ENCODE results near the gene LRRC75A. TPM values are rescaled to one million over a fixed set of nuclear protein-coding genes. Genes with fewer than 3 reads are reported as not detected.

LRRC75A gene
- total RNA-seq, 1 experiment from 2014 or later: 22.9 TPM

GRCh38 chr17:16438557-16439302 lies 53.3 kb downstream of the LRRC75A start:
- H3K27ac Mint-ChIP-seq: peak overlapping the region; percentile 100
- H3K4me1 Mint-ChIP-seq: peaks cover 66% of the 10 kb centered on the region
- ATAC-seq (peak; percentile 64), DNase-seq (ENCODE audit: low spot score) (peak; percentile 95)
- CTCF ChIA-PET: interaction anchor here (0.5 to 4.1 kb wide), 16 partner anchors 11 to 441 kb away, joined by 3 to 49 read pairs (median 6); partner anchors contain the start of genes CENPV, TRPV2 and UBB
- no peaks in the 10 kb centered on the region; the same call in 1 of the 2 replicates for H3K27me3 Mint-ChIP-seq (ENCODE audit: low read depth)
- H3K36me3 Mint-ChIP-seq: peaks cover 42% of the 10 kb centered on the region
- H3K4me3 Mint-ChIP-seq: peak overlapping the region; percentile 99
- POLR2A ChIA-PET: interaction anchor here (0.5 to 1.9 kb wide), 16 partner anchors 11 to 151 kb away, joined by 3 to 16 read pairs (median 4); partner anchors contain the start of genes CENPV, TRPV2 and UBB
- no peaks in the 10 kb centered on the region for H3K9me3 Mint-ChIP-seq
- TF ChIP-seq ZMAT4 (CRISPR knock-in tag; IDR thresholded peaks at IDR 0.05): peak; percentile 27; the same call in 1 of the 2 replicates
- TF ChIP-seq SP1 (CRISPR knock-in tag; conservative IDR thresholded peaks at IDR 0.05): peak; percentile 78
- no peak for TF ChIP-seq ZNF512 (CRISPR knock-in tag; IDR thresholded peaks at IDR 0.05; ENCODE audit: borderline replicate concordance)
- no peak for TF ChIP-seq ESRRA (CRISPR knock-in tag; IDR thresholded peaks at IDR 0.05; ENCODE audit: borderline replicate concordance)
- TF ChIP-seq CREM (CRISPR knock-in tag; IDR thresholded peaks at IDR 0.05): no peak
- TF ChIP-seq ZNF532 (CRISPR knock-in tag; IDR thresholded peaks at IDR 0.05; ENCODE audit: borderline replicate concordance): no peak
- TF ChIP-seq ZNF425 (CRISPR knock-in tag; conservative IDR thresholded peaks at IDR 0.05): peak; percentile 89
- no peak for TF ChIP-seq NR3C1 (CRISPR knock-in tag; conservative IDR thresholded peaks at IDR 0.05; ENCODE audit: low read depth)
- 0 out of 2 replicates have a peak, but pooled peaks have one; percentile 22 for TF ChIP-seq CBFB (CRISPR knock-in tag; IDR thresholded peaks at IDR 0.05; ENCODE audit: low read depth)
- no peak for TF ChIP-seq NR1H2 (CRISPR knock-in tag; IDR thresholded peaks at IDR 0.05)
- no peak for TF ChIP-seq ZSCAN18 (CRISPR knock-in tag; IDR thresholded peaks at IDR 0.05)
- 0 out of 2 replicates have a peak, but pooled peaks have one; percentile 29 for TF ChIP-seq ZBTB43 (CRISPR knock-in tag; IDR thresholded peaks at IDR 0.05)
- no peak for TF ChIP-seq NR2C2 (CRISPR knock-in tag; IDR thresholded peaks at IDR 0.05)
- TF ChIP-seq FOXP1 (CRISPR knock-in tag; IDR thresholded peaks at IDR 0.05; ENCODE audit: borderline replicate concordance): peak; percentile 58; the same call in 1 of the 2 replicates
- no peak for TF ChIP-seq CTCF (IDR thresholded peaks at IDR 0.05)
- TF ChIP-seq CDX4 (CRISPR knock-in tag; IDR thresholded peaks at IDR 0.05; ENCODE audit: borderline replicate concordance): no peak
- TF ChIP-seq ZNF396 (CRISPR knock-in tag; IDR thresholded peaks at IDR 0.05; ENCODE audit: borderline replicate concordance): no peak
- 0 out of 2 replicates have a peak, but pooled peaks have one; percentile 63 for TF ChIP-seq TEAD4 (CRISPR knock-in tag; IDR thresholded peaks at IDR 0.05)
